Measurements from ENCODE around the gene ITGAV. TPM values are rescaled to one million over a fixed set of nuclear protein-coding genes. Genes with fewer than 3 reads are reported as not detected.

Gene ITGAV
- total and polyA plus RNA-seq, 2 experiments from 2014 or later: 32.7 to 135 TPM

DNA sequence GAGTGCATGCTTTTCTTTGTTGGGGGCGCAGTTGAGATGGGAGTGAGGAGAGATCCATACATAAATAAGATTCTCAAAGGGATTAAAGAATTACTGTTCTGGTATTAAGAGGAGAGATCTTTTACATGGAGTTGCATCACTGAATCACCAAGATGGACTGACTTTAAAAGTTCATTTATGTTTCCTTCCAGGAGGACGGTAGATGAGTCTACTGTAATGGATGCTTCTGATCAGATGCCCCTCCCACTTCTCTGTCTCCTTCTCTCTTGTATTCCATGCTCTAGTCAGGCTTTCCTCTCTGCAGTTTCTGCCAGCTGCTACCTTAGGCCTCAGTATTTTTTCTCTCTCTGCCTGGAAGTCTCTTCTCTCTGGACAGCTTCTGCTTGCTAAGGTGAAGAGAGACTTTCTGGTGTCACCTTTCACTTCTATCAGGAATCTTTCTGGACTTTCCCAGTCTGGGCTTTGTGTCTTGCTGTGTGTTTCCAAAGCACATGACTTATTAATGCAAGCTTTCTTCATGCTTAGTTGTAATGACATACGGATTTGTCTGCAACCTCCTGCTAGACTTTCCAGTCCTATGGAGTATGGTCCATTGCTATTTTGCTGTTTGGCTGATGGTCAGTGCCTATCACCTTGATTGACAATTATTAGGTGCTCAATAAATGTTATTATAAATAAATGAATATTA, 127.6 kb downstream of the ITGAV start:
- no peaks in the 10 kb centered on the region for H4K20me1 ChIP-seq (ENCODE audit: insufficient read depth, poor library complexity, severe bottlenecking)
- H3K4me1 ChIP-seq (ENCODE audit: insufficient read depth): no peaks in the 10 kb centered on the region
- no peak overlapping the region for H2AFZ ChIP-seq
- H3K4me3 ChIP-seq: no peak overlapping the region
- no peak for DNase-seq (ENCODE audit: low spot score)
- H3K9me3 ChIP-seq (ENCODE audit: low read depth): no peaks in the 10 kb centered on the region
- H3K36me3 ChIP-seq (replicated peaks; ENCODE audit: insufficient read depth, low read depth): no peaks in the 10 kb centered on the region
- no peak overlapping the region for H3K27ac ChIP-seq
- WGBS (ENCODE audit: low lambda C conversion rate, missing lambda C conversion rate): 73% methylated on average over 3 of the region's 3 CpGs
- no peak overlapping the region for H3K4me2 ChIP-seq
- no peaks in the 10 kb centered on the region for H3K27me3 ChIP-seq
- TF ChIP-seq EZH2 (IDR thresholded peaks at IDR 0.05; ENCODE audit: borderline replicate concordance): no peak
- TF ChIP-seq, protein P1, sequence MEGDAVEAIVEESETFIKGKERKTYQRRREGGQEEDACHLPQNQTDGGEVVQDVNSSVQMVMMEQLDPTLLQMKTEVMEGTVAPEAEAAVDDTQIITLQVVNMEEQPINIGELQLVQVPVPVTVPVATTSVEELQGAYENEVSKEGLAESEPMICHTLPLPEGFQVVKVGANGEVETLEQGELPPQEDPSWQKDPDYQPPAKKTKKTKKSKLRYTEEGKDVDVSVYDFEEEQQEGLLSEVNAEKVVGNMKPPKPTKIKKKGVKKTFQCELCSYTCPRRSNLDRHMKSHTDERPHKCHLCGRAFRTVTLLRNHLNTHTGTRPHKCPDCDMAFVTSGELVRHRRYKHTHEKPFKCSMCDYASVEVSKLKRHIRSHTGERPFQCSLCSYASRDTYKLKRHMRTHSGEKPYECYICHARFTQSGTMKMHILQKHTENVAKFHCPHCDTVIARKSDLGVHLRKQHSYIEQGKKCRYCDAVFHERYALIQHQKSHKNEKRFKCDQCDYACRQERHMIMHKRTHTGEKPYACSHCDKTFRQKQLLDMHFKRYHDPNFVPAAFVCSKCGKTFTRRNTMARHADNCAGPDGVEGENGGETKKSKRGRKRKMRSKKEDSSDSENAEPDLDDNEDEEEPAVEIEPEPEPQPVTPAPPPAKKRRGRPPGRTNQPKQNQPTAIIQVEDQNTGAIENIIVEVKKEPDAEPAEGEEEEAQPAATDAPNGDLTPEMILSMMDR (IDR thresholded peaks at IDR 0.05; ENCODE audit: poor library complexity): no peak
- TF ChIP-seq EZH2phosphoT487 (IDR thresholded peaks at IDR 0.05; ENCODE audit: low read depth, severe bottlenecking, unreplicated experiment): no peak
- H3K79me2 ChIP-seq: no peaks in the 10 kb centered on the region
- H3K9me2 ChIP-seq (replicated peaks; ENCODE audit: insufficient read depth): no peaks in the 10 kb centered on the region

DNA sequence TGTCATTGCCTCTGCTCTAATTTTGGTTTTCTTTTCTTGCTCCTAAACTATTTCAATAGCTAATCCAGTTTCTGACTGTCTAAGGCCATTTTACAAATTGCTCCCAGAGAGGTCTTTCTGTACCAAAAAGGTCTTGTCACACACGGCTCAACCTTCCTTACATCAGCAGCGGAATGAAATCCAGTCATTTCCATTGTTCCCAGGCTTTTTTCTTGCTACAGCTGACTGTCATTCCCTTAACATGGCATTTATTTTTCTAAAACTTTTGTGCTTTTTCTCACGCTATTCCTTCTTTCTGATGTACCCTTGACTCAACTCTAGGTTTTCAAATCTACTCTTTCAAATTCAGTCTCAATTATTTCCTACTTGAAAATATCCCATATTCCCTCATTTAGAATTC, 128.3 kb downstream of the ITGAV start:
- Histone ChIP-seq H3K4me1 (ENCODE audit: insufficient read depth) (no peaks in the 10 kb centered on the region), H2AFZ (no peak overlapping the region), H3K4me2 (no peak overlapping the region), H3K27ac (no peak overlapping the region), H3K9me3 (ENCODE audit: low read depth) (no peaks in the 10 kb centered on the region), H3K36me3 (replicated peaks; ENCODE audit: insufficient read depth, low read depth) (no peaks in the 10 kb centered on the region), H3K4me3 (no peak overlapping the region), H3K27me3 (no peaks in the 10 kb centered on the region), H3K9me2 (replicated peaks; ENCODE audit: insufficient read depth) (no peaks in the 10 kb centered on the region), H4K20me1 (ENCODE audit: insufficient read depth, poor library complexity, severe bottlenecking) (no peaks in the 10 kb centered on the region), H3K79me2 (no peaks in the 10 kb centered on the region)
- WGBS (ENCODE audit: low lambda C conversion rate, missing lambda C conversion rate): 88% methylated on average over 3 of the region's 3 CpGs
- TF ChIP-seq EZH2phosphoT487 (IDR thresholded peaks at IDR 0.05; ENCODE audit: low read depth, severe bottlenecking, unreplicated experiment): no peak
- no peak for TF ChIP-seq EZH2 (IDR thresholded peaks at IDR 0.05; ENCODE audit: borderline replicate concordance)
- TF ChIP-seq, protein P1 (IDR thresholded peaks at IDR 0.05; ENCODE audit: poor library complexity): no peak
- no peak for DNase-seq (ENCODE audit: low spot score)

DNA sequence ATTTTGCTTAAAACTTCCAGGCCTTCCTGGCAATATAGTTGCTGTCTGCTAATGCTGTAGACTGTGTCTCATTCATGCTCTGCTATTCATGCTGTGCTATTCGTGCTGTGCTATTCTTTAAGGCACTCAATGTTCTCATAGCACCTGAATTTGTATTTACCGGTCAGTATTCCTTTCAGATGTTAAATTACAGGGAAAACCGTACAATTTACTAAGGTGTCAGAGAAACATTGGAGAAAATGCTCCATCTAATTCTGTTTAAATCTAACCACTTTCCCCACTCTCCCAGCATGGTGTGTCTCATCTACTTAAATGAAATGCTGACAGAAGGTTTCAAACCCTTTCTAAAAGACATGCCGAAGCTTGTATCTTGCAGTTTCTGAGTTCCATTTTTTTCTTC, 129.0 kb downstream of the ITGAV start:
- no peaks in the 10 kb centered on the region for H3K9me3 ChIP-seq (ENCODE audit: low read depth)
- no peaks in the 10 kb centered on the region for H3K27me3 ChIP-seq
- H3K9me2 ChIP-seq (replicated peaks; ENCODE audit: insufficient read depth): no peaks in the 10 kb centered on the region
- H3K4me3 ChIP-seq: no peak overlapping the region
- TF ChIP-seq, protein P1 (IDR thresholded peaks at IDR 0.05; ENCODE audit: poor library complexity): no peak
- TF ChIP-seq EZH2phosphoT487 (IDR thresholded peaks at IDR 0.05; ENCODE audit: low read depth, severe bottlenecking, unreplicated experiment) (no peak), EZH2 (IDR thresholded peaks at IDR 0.05; ENCODE audit: borderline replicate concordance) (no peak)
- no peak overlapping the region for H3K27ac ChIP-seq
- H3K36me3 ChIP-seq (replicated peaks; ENCODE audit: insufficient read depth, low read depth): no peaks in the 10 kb centered on the region
- no peak overlapping the region for H2AFZ ChIP-seq
- no peaks in the 10 kb centered on the region for H3K79me2 ChIP-seq
- H3K4me2 ChIP-seq: no peak overlapping the region
- no peaks in the 10 kb centered on the region for H4K20me1 ChIP-seq (ENCODE audit: insufficient read depth, poor library complexity, severe bottlenecking)
- WGBS (ENCODE audit: low lambda C conversion rate, missing lambda C conversion rate): 82% methylated on average over 4 of the region's 4 CpGs
- no peaks in the 10 kb centered on the region for H3K4me1 ChIP-seq (ENCODE audit: insufficient read depth)
- no peak for DNase-seq (ENCODE audit: low spot score)

Measured in hepatocyte (in vitro differentiated cells).